Tongue (tissue), 2 donors: ENCODE measurements around the gene LOXL4. TPM values are rescaled to one million over a fixed set of nuclear protein-coding genes. Genes with fewer than 3 reads are reported as not detected.

Experiments used
- DNase-seq: peaks from one replicate; pipeline ENCODE4 v3.0.0-alpha.2; 2015
- total RNA-seq: library from RNA; depleted of rRNA; stranded (reverse); fragments of >200 nt; gene quantifications from one replicate; pipeline ENCODE4 v1.2.3, GENCODE V29; 2014

Gene LOXL4
- total RNA-seq, 1 donor from 2014 or later: 10.5 TPM

DNA sequence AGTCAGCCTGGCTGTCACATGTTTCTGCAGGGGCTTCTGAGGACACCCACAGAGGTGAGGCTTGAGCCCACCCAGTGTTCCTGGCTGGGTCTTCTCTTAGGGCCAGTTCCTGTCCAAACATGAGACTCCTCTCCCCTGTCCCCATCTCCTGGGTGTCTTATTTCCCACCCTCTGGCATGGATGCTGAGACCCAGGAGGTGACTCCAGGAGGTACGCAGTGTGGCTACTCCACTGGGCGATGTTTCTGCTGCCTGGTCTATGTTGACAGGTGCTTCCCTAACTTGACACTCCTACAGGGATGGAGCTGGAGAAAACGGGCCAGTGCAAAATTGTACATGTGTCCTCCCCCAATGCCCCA, 26.3 kb upstream of the LOXL4 start:
- no peak for DNase-seq

DNA sequence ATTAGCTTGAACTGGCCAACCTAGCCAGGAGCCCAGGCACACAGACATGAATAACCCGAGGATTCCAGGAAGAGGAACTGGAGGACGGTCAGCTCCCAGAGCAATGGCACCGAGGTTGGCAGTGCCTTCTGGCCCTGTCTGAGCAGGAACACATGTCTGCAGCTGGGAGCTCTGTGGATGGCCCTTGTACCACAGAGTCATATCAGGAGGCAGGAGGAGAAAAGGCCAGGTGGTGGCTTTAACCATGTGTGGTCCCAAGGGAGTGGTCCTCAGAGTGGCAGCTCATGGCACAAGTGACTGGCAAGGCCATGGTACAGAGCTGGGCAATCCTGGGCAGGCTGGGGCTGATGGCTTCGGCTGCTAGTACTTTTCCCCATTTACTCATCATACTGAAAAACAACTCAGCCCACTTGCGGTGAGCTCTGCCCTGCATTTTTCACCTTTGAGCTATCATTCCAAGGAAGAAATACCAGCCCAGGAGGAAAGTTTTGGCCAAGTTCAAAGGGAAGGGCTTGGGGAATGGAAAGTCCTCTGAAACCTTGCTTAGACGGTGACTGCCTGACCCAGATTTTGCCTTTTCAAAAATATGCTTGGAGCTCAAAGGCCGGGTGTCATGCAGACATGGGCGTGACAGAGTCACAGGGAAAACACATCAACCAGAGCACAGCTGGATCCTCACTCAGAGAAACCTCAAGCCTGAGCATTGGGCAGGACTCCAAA, 25.7 kb upstream of the LOXL4 start:
- peak; percentile 69 for DNase-seq

- DNase-seq: peak; percentile 40
Observed at GRCh38 chr10:98292971-98293370, 25.0 kb upstream of the LOXL4 start.

DNA sequence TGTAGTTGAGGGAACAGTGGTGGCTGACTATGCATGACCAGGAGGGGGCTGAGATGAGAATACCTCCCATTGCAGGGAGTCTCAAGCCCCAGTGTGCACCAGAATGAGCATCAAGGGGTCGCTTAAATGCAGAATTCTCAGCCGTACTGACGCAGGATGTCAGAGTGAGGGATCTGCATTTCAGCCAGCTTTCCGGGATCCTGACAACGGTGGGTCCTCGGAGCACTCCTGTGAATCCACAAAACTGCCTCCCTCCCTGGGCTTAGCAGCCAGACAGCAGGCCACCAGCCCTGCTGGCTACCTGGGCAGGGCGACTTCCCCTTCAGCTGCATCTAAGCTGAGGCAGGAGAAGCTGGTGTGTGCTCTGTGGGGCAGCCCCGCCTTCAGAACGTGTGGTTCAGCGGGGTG, 21.8 kb upstream of the LOXL4 start:
- DNase-seq: no peak

DNA sequence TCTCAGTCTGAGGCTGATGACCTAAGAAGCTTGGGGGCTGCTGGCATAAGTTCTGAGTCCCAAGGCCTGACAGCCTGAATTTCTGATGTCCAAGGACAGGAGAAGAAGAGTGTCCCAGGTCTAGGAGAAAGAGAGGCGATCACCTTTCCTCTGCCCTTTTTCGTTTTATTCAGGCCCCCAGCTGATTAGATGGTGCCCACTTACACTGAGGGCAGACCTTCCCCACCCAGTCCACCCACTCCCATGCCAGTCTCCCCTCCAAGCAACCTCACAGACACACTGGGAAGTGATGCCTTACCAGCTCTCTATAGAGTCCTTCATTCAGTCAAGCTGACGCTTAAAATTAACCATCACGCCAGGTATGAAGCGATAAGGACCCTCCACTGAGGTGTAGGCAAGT, 19.3 kb upstream of the LOXL4 start:
- no peak for DNase-seq

GRCh38 chr10:98286419-98286818, 18.4 kb upstream of the LOXL4 start:
- DNase-seq: no peak

DNA sequence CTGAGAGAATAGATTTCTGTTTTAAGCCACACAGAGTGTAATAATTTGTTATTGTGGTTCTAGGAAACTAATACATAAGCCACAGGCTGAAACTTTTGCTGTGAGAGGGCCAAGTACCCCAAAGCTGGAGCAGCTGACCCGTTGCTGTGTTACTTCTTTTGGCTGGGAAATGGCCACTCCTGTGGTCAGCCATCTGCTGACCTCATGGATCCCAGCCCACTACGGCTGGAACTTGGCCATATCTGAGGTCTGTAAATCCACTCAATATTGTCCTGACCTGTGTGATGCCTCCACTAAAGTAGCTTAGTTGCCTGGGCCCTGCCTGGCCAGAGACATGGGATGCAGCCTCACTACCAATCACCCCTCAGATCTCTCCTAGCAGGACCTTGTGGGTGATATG, 17.4 kb upstream of the LOXL4 start:
- DNase-seq: no peak

DNA sequence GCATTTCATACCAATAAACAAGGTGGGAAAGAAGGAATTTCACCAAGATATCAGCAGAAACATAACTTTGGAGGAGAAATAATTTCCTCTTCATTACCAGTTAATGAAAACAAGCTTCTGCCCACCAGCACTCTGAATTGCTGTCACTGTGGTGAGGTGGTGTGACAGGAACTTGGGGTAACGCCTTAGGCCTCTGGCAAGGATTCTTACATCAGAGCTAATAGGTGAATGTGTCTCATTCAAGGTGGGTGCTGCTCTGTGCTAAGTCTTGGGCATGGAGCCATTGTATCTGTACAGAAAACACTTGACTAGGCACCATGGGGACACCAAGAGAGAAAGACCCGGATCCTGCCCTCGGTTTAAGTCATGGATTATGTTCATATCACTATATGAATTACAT, 8.3 kb upstream of the LOXL4 start:
- DNase-seq: no peak

DNA sequence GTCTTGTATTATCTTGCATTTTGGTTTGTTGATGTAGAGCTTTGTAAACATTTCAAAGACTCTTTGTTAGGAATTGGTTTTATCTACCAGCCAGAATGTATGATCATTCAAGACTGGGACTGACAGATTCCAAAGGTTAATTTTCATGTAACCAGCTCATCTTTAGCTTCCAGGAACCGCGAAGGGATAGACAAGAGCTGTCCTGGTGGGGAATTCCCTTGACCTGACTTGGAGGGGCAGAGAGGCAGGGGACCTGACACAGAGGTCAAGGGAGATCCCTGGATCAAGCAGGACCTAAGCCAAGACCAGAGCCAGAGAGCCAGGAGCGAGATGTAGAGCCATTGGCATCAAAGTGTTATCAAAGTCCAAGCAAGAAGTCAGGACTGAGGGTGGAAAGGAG, 6.6 kb upstream of the LOXL4 start:
- no peak for DNase-seq

GRCh38 chr10:98273057-98273850, 5.3 kb upstream of the LOXL4 start:
- no peak for DNase-seq

GRCh38 chr10:98272656-98273055, 4.7 kb upstream of the LOXL4 start:
- no peak for DNase-seq

GRCh38 chr10:98272245-98272644, 4.3 kb upstream of the LOXL4 start:
- no peak for DNase-seq

- no peak for DNase-seq
Observed at GRCh38 chr10:98270786-98271185, 2.8 kb upstream of the LOXL4 start.

DNA sequence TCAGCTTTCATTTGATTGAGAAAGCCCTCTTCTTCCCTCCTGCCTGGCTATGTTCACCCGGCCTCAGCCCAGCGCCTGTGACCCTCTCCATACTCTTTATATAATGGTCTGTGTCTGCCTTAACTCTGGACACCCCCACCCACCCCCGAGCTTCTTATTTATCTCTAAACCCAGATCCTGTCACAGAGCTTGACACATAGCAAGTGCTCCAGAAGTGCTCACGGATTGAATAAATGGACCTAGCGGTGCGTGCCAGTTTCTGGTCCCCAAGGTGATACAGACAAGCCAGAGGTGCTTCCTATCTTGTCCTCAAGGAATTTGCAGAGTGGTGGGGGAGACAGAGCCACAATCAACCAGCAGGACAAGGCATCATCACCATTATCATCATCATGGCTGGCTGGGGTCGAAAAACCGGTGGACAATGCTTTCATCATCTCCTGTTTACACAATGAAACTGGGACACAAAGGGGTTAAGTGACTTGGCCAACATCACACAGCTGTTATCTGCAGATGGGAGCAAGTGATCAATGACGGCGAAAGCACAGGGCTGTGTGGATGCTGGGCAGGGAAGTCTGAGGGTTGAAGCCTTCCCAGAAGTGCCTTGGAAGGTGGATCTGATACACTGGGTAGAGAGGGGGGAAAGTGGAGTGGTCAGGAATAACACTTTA, 2.2 kb upstream of the LOXL4 start:
- DNase-seq: no peak

DNA sequence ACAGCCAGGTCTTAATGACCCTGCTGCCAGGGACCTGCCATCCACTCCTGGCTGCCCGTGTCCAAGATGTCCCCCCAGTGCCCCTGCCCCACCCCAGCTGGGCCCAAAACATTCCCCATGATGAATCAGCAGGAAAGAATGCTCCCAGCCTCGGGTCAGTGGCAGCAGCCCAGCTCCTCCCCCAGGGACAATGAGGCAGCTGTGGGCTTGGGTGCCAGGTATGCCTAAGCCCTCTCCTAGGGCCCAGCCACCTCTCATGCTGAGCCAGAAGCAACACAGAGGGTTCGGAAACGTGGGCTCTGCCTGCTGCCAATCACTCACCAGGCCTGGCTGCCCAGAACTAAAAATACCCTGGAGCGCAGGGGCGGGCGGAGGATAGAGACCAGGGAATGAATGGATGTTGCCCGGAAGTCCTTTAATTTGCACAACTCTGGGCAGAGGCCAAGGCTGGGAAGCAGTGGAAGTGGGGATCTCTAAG, 1.5 kb upstream of the LOXL4 start:
- peak; percentile 76 for DNase-seq

DNA sequence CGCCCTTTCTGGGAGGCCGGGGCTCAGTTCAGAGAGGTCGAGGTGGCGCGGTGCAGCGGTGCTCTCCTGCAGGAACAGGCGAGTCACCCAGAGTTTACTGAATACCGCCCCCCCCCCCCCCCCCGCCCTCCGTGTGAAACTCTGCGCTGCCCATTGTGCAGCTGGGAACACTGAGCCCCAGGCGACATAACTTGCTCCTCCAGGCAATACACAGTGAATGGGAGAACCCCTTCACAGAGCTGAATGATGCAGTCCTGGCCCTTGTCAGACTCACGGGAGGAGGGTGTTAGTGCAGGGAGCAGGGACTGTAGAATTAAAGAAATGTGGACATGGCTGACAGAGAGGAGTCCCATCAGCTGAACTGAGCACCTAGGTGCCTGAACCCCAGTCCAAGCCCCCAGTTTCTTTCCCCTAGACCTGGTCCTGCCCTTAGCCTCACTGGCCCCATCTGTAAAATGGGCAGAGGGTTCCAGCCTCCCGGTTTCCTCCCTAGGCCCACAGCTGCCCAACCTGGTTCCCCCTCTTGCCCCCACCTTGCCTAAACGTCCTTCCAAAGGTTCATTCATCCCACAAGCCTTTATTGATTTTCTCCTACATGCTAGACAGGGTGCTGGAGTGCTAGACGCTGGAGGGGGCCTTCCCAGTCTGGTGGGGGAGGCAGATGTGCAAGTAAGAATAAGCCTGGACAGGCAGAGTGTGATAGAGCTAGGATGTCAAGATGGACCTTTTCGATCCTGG, 869 bp upstream of the LOXL4 start:
- DNase-seq: no peak

GRCh38 chr10:98267069-98267893, 713 bp downstream of the LOXL4 start:
- no peak for DNase-seq

- no peak for DNase-seq
Observed at GRCh38 chr10:98266647-98267046, 1.3 kb downstream of the LOXL4 start.

GRCh38 chr10:98265403-98266378, 2.3 kb downstream of the LOXL4 start:
- DNase-seq: no peak

DNA sequence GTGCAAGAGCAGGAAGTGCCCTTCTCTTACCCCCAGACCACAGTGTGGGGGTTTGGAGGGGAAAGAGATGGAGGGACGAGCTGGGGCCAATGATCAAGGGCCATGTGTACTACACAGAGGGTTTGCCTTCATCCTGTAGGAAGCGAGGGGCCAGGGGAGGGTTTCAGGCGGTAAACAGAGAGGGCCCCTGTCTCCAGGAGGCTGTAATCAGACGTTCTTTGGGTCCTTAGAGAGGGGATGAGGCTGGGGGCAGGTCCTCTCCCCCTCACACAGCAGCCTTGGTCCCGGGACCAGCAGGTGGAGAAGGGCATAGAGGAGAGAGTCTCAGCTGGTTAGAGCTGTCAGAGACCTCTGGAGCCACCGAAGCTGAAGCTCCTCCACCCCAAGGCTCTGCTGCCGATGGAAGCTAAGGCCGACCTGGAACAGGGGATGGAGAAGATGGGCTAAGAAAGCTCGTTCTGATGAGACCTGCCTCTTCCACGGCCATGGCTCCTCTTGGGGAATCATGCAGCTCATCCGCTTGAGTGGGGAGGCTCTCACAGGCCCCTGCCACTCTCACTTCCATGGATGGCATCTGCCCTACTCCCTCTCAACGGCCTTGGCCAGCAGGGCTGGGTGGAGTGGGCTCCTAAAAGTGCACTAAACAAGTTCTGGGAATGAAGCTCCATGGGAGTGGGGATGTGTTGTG, 3.5 kb downstream of the LOXL4 start:
- DNase-seq: no peak
